Ovary (tissue), 9 donors: Measurements from ENCODE around the gene FNDC10. TPM values are rescaled to one million over a fixed set of nuclear protein-coding genes. Genes with fewer than 3 reads are reported as not detected.

ENCODE experiments used
- DNase-seq, 5 donors: peaks; one replicate each; pipeline ENCODE4 v3.0.0-alpha.2; 2019 to 2020
- H3K27ac ChIP-seq, 2 donors: fragments of 200-600 bp; one replicate each; pipeline versions ENCODE4 v1.5.1 to v1.8.0; 2019 to 2022
- H3K27me3 ChIP-seq: fragments of 200-600 bp; one replicate; pipeline ENCODE4 v1.8.0; 2022
- H3K36me3 ChIP-seq: fragments of 200-600 bp; sonication (generic); one replicate; pipeline ENCODE4 v1.5.1; 2019
- H3K4me1 ChIP-seq: one replicate; pipeline ENCODE4 v1.8.1; 2013; ENCODE audit warnings: mild to moderate bottlenecking, moderate library complexity; ENCODE audit not compliant: insufficient read depth
- H3K4me3 ChIP-seq: fragments of 200-600 bp; sonication (generic); one replicate; pipeline ENCODE4 v1.5.1; 2017
- H3K9me3 ChIP-seq, 2 donors: fragments of 200-600 bp in 1 of 2; sonication (generic) in 1 of 2; one replicate each; pipeline versions ENCODE4 v1.5.1 to v1.8.1; 2013 to 2019; ENCODE audit warnings: mild to moderate bottlenecking in 1 of 2, moderate library complexity in 1 of 2
- CTCF ChIP-seq, 3 donors: fragments of 450-650 bp in 2 of 3; fragments of 200-600 bp in 1 of 3; IDR thresholded peaks; one replicate each; pipeline versions ENCODE4 v1.5.1 to v1.8.0; 2016 to 2022; ENCODE audit warnings: antibody characterized with exemption in 3 of 3, mild to moderate bottlenecking in 1 of 3
- EP300 ChIP-seq: sonication (generic); formaldehyde crosslinking; IDR thresholded peaks from one replicate; pipeline ENCODE4 v1.6.1; 2017; ENCODE audit warnings: antibody characterized with exemption
- POLR2A ChIP-seq: fragments of 450-650 bp; IDR thresholded peaks from one replicate; pipeline ENCODE4 v1.6.1; 2017; ENCODE audit warnings: antibody characterized with exemption, mild to moderate bottlenecking, moderate library complexity
- WGBS, 3 donors: extraction: QIAGEN DNeasy Blood & Tissue Kit in 1 of 3; methylation state at CpG; one replicate each; pipeline versions ENCODE4 v1.1.5 to v1.1.7; 2013 to 2017; 5-methylcytosine and 5-hydroxymethylcytosine counted together
- intact Hi-C, 4 donors: fragments of 100-400 bp; cut with DNase I; formaldehyde crosslinking; loops; one replicate each; pipeline versions ENCODE4 v1.11.0 to v1.15.1; 2022 to 2023
- polyA plus RNA-seq, 2 donors: library from polyadenylated mRNA; stranded (reverse); fragments of 200-250 nt in 1 of 2; fragments of 350-450 nt in 1 of 2; fragmentation: Illumina TruSeq in 1 of 2; extraction: RNeasy Lipid Tissue Mini Kit (QIAGEN cat#74804) in 1 of 2; gene quantifications; one replicate each; pipeline ENCODE4 v1.2.3, GENCODE V29; 2013 to 2014
- total RNA-seq, 7 donors: library from RNA; depleted of rRNA in 2 of 7; stranded (reverse); fragments of >200 nt in 2 of 7; fragmentation: NEBNext Ultra II Directional in 3 of 7; extraction: Animal tissue kit (Norgen Biotek cat#: 25700) in 3 of 7; gene quantifications; one replicate each; pipeline versions ENCODE4 v1.1.0 to v1.2.4, GENCODE V29; 2016 to 2023
- donor health status: DM: no; HTN: no; CAD: no; lungs with moderate emphysema.
- donor health status: DM: no; HTN: no; CAD: no.
- donor health status: Bipolar disorder and iron deficiency.
- donor health status: DM: yes; HTN: yes; CAD: no.
- donor health status: DM: no; HTN: no; CAD: no.
- donor health status: DM: yes; HTN: yes; CAD: no.

FNDC10 gene
- total and polyA plus RNA-seq, 9 donors = 0.33 to 3.2 (median 1.8) TPM; not detected in 1

- intact Hi-C loops = no loop called here
- no peaks in the 10 kb centered on the region for H3K36me3 ChIP-seq
- peaks cover 7% of the 10 kb centered on the region for H3K4me1 ChIP-seq
- H3K9me3 ChIP-seq = no peaks in the 10 kb centered on the region
- no peak overlapping the region for H3K4me3 ChIP-seq
- 84 to 91% (median 90%) methylated on average over 10 of the region's 10 CpGs for WGBS, 3 donors
- H3K27ac ChIP-seq = no peak overlapping the region
- TF ChIP-seq EP300 = no peak
- no peak for TF ChIP-seq POLR2A
- no peak for TF ChIP-seq CTCF (IDR thresholded peaks at IDR 0.05)
- no peak for DNase-seq
- H3K27me3 ChIP-seq = no peaks in the 10 kb centered on the region
These were observed 34.6 kb downstream of the FNDC10 start for GRCh38 chr1:1565340-1565739.

- WGBS, 3 donors = 65 to 77% (median 69%) methylated on average over 19 of the region's 19 CpGs
- H3K36me3 ChIP-seq = no peaks in the 10 kb centered on the region
- no peak for DNase-seq
- H3K9me3 ChIP-seq = no peaks in the 10 kb centered on the region
- H3K4me3 ChIP-seq = no peak overlapping the region
- intact Hi-C loops = no loop called here
- H3K27ac ChIP-seq = no peak overlapping the region
- TF ChIP-seq CTCF (IDR thresholded peaks at IDR 0.05) = no peak
- no peak for TF ChIP-seq EP300
- TF ChIP-seq POLR2A = no peak
- no peaks in the 10 kb centered on the region for H3K27me3 ChIP-seq
- peaks cover 6% of the 10 kb centered on the region for H3K4me1 ChIP-seq
These were observed 35.7 kb downstream of the FNDC10 start for GRCh38 chr1:1564268-1564667.

- 88 to 90% (median 89%) methylated on average over 12 of the region's 12 CpGs for WGBS, 3 donors
- Histone ChIP-seq H3K36me3 (no peaks in the 10 kb centered on the region), H3K27me3 (no peaks in the 10 kb centered on the region), H3K9me3 (no peaks in the 10 kb centered on the region), H3K4me1 (peaks cover 6% of the 10 kb centered on the region), H3K27ac (no peak overlapping the region), H3K4me3 (no peak overlapping the region)
- intact Hi-C loops = no loop called here
- TF ChIP-seq CTCF (IDR thresholded peaks at IDR 0.05) = no peak
- no peak for TF ChIP-seq POLR2A
- no peak for TF ChIP-seq EP300
- DNase-seq = no peak
These were observed 36.2 kb downstream of the FNDC10 start for GRCh38 chr1:1563688-1564087.

GRCh38 chr1:1562556-1563195 is 37.3 kb downstream of the FNDC10 start:
- DNase-seq = no peak
- Histone ChIP-seq H3K4me1 (peaks cover 5% of the 10 kb centered on the region), H3K4me3 (no peak overlapping the region), H3K9me3 (no peaks in the 10 kb centered on the region), H3K27ac (no peak overlapping the region), H3K36me3 (no peaks in the 10 kb centered on the region), H3K27me3 (no peaks in the 10 kb centered on the region)
- 81 to 87% (median 84%) methylated on average over 21 of the region's 21 CpGs for WGBS, 3 donors
- intact Hi-C loops = no loop called here
- TF ChIP-seq EP300 = no peak
- TF ChIP-seq POLR2A = no peak
- TF ChIP-seq CTCF (IDR thresholded peaks at IDR 0.05) = no peak
